ENCODE results near the gene WDR35. TPM values are rescaled to one million over a fixed set of nuclear protein-coding genes. Genes with fewer than 3 reads are reported as not detected.
A peak's percentile ranks its signal among the peaks of the same experiment; 100 is the strongest.

WDR35 gene
- total and polyA plus RNA-seq, 2 of the 4 experiments (the other 2 are of a cell fraction) = 3.4 to 8.1 TPM

DNA sequence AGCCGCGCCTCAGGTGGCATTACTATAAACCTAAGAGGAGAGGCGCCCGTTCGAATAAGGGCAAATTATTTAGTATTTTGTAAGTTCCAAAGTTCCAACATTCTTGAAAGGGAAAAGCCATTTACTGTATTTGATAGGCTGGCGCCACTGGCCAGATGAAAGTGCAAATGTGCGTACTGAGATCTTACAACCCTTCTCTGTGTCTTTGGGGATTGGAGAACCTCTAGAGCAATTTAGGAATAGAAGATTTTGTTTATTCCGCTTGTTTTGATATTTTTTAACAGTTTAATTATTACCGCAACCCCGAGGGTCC, 467 bp upstream of the WDR35 start:
- TF ChIP-seq RAD21 (IDR thresholded peaks at IDR 0.05; ENCODE audit: low read length) (no peak), NFE2L2 (IDR thresholded peaks at IDR 0.05; ENCODE audit: low read depth, low read length) (no peak), RCOR1 (IDR thresholded peaks at IDR 0.05; ENCODE audit: insufficient replicate concordance, low read length) (no peak), FOS (IDR thresholded peaks at IDR 0.05; ENCODE audit: low read depth, low read length) (no peak), CEBPB (IDR thresholded peaks at IDR 0.05; ENCODE audit: low read depth, low read length) (no peak)
- H2BK20ac ChIP-seq (ENCODE audit: low read depth, low read length) = no peak overlapping the region
- H3K27ac ChIP-seq (ENCODE audit: insufficient read depth, low read length) = peak overlapping the region; percentile 57
- H4K91ac ChIP-seq (ENCODE audit: insufficient read depth, low read depth, low read length) = peak overlapping the region; percentile 77; the same call in 1 of the 2 replicates
- H3K9me1 ChIP-seq (ENCODE audit: insufficient read depth, low read length) = no peaks in the 10 kb centered on the region
- peak overlapping the region; percentile 74 for H2AK9ac ChIP-seq (replicated peaks; ENCODE audit: low read depth, low read length, poor library complexity)
- peak overlapping the region; percentile 77 for H3K4me2 ChIP-seq (ENCODE audit: low read depth, low read length)
- peak overlapping the region; percentile 82 for H3K9ac ChIP-seq (ENCODE audit: low read depth, low read length)
- H2BK120ac ChIP-seq (ENCODE audit: low read depth, low read length) = peak overlapping the region; percentile 45; the same call in 1 of the 2 replicates
- no TSS peak for BruUV-seq (replicated peaks)
- ATAC-seq (ENCODE audit: low read depth) = no peak
- peaks cover 2% of the 10 kb centered on the region; the same call in 1 of the 2 replicates for H3K4me1 ChIP-seq (ENCODE audit: control insufficient read depth, insufficient read depth, low read length)
- H4K8ac ChIP-seq (ENCODE audit: low read depth in 2 of 2, low read length in 2 of 2) = peak overlapping the region; percentile 92 to 99
- no peak overlapping the region for H2AK5ac ChIP-seq (ENCODE audit: low read depth, low read length)
- H3K23ac ChIP-seq (ENCODE audit: low read depth, low read length) = peak overlapping the region; percentile 69; the same call in 1 of the 2 replicates
- peak overlapping the region; percentile 91 for H3K4ac ChIP-seq (ENCODE audit: low read depth, low read length)
- no peak for DNase-seq
- H3K14ac ChIP-seq (replicated peaks; ENCODE audit: low read depth, low read length) = peak overlapping the region; percentile 81
- no peak overlapping the region for H3K56ac ChIP-seq (ENCODE audit: extremely low read depth, insufficient read depth, low read length)
- no peaks in the 10 kb centered on the region for H3K36me3 ChIP-seq (ENCODE audit: control insufficient read depth, insufficient read depth, low read length)
- peak overlapping the region; percentile 95 for H3K4me3 ChIP-seq (ENCODE audit: insufficient read depth, low read depth, low read length)
- peak overlapping the region; percentile 48; the same call in 1 of the 2 replicates for H3K18ac ChIP-seq (ENCODE audit: low read depth, low read length)
- WGBS, 2 experiments (ENCODE audit: extremely low coverage in 2 of 2, insufficient read length in 1 of 2) = 40% methylated on average over 2 of the region's 10 CpGs; no CpG with 5 or more reads in 1 of the 2 experiments
- H3K79me1 ChIP-seq (ENCODE audit: low read depth in 1 of 2, low read length in 2 of 2) = peaks cover 8 to 20% of the 10 kb centered on the region in 2 experiments
- in situ Hi-C loops (cut with MboI; ENCODE audit: low sequenced_read_pairs) (no loop called here), intact Hi-C loops (cut with micrococcal nuclease) (loop anchor here (2.0 kb wide), 1 partner anchor 34 kb away; no protein-coding TSS in a partner anchor), dilution Hi-C loops (cut with HindIII; ENCODE audit: low sequenced_read_pairs, unreplicated experiment) (no loop called here)
- no peaks in the 10 kb centered on the region for H3K9me3 ChIP-seq (ENCODE audit: control insufficient read depth, insufficient read depth, low read length)
- no peaks in the 10 kb centered on the region for H4K20me1 ChIP-seq (ENCODE audit: insufficient read depth, low read length)
- no peaks in the 10 kb centered on the region for H3K27me3 ChIP-seq (ENCODE audit: control insufficient read depth, insufficient read depth, low read length)
- no peak overlapping the region for H2BK15ac ChIP-seq (ENCODE audit: low read depth, low read length)
- ChIA-PET CTCF (interaction anchor here (0.7 kb wide), 1 partner anchor 25 kb away, joined by 3 read pairs; no protein-coding TSS in a partner anchor), POLR2A (ENCODE audit: unreplicated experiment) (interaction anchor here (1.0 kb wide), 1 partner anchor 17 kb away, joined by 3 read pairs; no protein-coding TSS in a partner anchor)
- H2AFZ ChIP-seq (replicated peaks; ENCODE audit: low read length, poor library complexity) = peak overlapping the region; percentile 97
- peak overlapping the region; percentile 55 for H2BK5ac ChIP-seq (ENCODE audit: low read depth, low read length, poor library complexity, severe bottlenecking)
- H4K5ac ChIP-seq (ENCODE audit: low read depth, low read length) = peak overlapping the region; percentile 92
